ENCODE results near the gene WNT8B. TPM values are rescaled to one million over a fixed set of nuclear protein-coding genes. Genes with fewer than 3 reads are reported as not detected.

Gene WNT8B
- total RNA-seq, 1 donor from 2014 or later: not detected

- intact Hi-C loops (cut with micrococcal nuclease): no loop called here
- Histone ChIP-seq H3K9me3 (replicated peaks) (no peaks in the 10 kb centered on the region), H3K27ac (replicated peaks) (no peak overlapping the region), H3K27me3 (ENCODE audit: low read depth) (peaks cover 29% of the 10 kb centered on the region), H3K36me3 (peaks cover 41% of the 10 kb centered on the region), H3K4me3 (no peak overlapping the region), H3K4me1 (peaks cover 16% of the 10 kb centered on the region)
- TF ChIP-seq, protein P1, sequence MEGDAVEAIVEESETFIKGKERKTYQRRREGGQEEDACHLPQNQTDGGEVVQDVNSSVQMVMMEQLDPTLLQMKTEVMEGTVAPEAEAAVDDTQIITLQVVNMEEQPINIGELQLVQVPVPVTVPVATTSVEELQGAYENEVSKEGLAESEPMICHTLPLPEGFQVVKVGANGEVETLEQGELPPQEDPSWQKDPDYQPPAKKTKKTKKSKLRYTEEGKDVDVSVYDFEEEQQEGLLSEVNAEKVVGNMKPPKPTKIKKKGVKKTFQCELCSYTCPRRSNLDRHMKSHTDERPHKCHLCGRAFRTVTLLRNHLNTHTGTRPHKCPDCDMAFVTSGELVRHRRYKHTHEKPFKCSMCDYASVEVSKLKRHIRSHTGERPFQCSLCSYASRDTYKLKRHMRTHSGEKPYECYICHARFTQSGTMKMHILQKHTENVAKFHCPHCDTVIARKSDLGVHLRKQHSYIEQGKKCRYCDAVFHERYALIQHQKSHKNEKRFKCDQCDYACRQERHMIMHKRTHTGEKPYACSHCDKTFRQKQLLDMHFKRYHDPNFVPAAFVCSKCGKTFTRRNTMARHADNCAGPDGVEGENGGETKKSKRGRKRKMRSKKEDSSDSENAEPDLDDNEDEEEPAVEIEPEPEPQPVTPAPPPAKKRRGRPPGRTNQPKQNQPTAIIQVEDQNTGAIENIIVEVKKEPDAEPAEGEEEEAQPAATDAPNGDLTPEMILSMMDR (IDR thresholded peaks at IDR 0.05; ENCODE audit: borderline replicate concordance): no peak
- DNase-seq: no peak
Measured at GRCh38 chr10:100483876-100484666, 21.3 kb downstream of the WNT8B start.

DNA sequence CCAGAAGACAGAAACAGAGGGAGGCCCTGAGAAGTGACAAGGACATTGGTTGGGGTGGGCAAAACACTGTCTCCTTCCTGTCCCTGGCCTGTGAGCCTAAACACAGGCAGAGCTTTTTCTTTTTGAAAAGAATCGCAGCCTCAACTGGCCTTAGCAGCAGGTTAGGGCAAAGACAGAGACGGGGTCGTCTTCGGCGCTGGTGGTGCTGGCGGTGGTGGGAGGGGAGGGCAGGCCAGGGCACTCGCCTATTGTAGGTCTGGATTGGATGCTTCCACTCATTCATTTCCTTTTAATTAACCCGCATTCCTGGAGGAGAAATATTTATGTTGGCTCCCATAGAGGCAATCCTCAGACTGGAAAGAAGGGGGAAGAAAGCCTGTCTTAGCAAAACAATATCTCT, 22.6 kb downstream of the WNT8B start:
- Histone ChIP-seq H3K27ac (replicated peaks) (no peak overlapping the region), H3K27me3 (ENCODE audit: low read depth) (peaks cover 16% of the 10 kb centered on the region), H3K36me3 (peaks cover 54% of the 10 kb centered on the region), H3K4me1 (peaks cover 16% of the 10 kb centered on the region), H3K9me3 (replicated peaks) (no peaks in the 10 kb centered on the region), H3K4me3 (no peak overlapping the region)
- DNase-seq: no peak
- intact Hi-C loops (cut with micrococcal nuclease): no loop called here
- TF ChIP-seq, protein P1 (IDR thresholded peaks at IDR 0.05; ENCODE audit: borderline replicate concordance): no peak

- H3K27ac ChIP-seq (replicated peaks): no peak overlapping the region
- peaks cover 10% of the 10 kb centered on the region for H3K27me3 ChIP-seq (ENCODE audit: low read depth)
- no peak for DNase-seq
- H3K9me3 ChIP-seq (replicated peaks): no peaks in the 10 kb centered on the region
- H3K36me3 ChIP-seq: peaks cover 58% of the 10 kb centered on the region
- intact Hi-C loops (cut with micrococcal nuclease): no loop called here
- no peak overlapping the region for H3K4me3 ChIP-seq
- TF ChIP-seq, protein P1 (IDR thresholded peaks at IDR 0.05; ENCODE audit: borderline replicate concordance): no peak
- H3K4me1 ChIP-seq: peaks cover 16% of the 10 kb centered on the region
Measured at GRCh38 chr10:100485801-100486495, 23.1 kb downstream of the WNT8B start.

DNA sequence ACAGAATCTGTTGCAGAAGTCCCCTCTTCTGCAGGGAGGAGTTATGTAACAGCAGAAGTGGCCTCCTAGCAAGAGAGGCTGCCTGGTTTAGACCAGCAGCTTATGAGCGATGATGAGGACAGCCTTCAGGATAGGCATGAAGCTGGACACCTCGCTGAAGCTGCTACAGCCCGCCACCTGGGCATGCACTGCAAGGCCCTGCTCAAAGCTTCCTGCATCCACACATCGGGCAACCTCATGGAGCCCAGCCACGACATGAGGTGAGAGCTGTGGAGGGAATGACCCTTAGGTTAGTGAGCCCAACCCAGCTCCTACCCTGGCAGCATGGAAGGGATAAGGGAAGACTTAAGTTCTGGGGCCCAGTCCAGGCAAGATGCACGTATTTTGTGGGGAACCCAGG, 24.7 kb downstream of the WNT8B start:
- intact Hi-C loops (cut with micrococcal nuclease): no loop called here
- H3K9me3 ChIP-seq (replicated peaks): no peaks in the 10 kb centered on the region
- no peak overlapping the region for H3K4me3 ChIP-seq
- H3K27me3 ChIP-seq (ENCODE audit: low read depth): no peaks in the 10 kb centered on the region
- TF ChIP-seq, protein P1 (IDR thresholded peaks at IDR 0.05; ENCODE audit: borderline replicate concordance): no peak
- no peak for DNase-seq
- no peak overlapping the region for H3K27ac ChIP-seq (replicated peaks)
- H3K36me3 ChIP-seq: peaks cover 67% of the 10 kb centered on the region
- peaks cover 6% of the 10 kb centered on the region for H3K4me1 ChIP-seq

DNA sequence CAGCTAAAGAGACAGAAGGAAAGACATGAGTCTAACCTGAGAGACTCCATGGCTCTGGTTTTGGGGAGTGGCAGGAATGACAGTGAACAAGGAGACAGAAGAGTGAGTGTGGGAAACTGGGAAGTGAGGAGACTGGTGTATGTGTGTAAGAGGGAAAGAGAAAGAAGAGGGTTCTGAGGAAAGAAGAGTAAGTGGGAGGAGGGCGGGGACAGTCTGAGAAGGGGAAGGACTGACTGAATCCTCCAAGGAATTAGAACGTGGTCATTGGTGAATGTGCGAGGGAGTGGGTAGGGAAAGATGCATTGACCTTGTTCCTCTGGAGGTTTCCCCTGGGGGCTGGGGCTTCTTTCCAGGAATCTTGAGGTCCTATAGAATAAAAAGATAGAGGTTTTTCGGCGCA, 26.6 kb downstream of the WNT8B start:
- intact Hi-C loops (cut with micrococcal nuclease): no loop called here
- TF ChIP-seq, protein P1 (IDR thresholded peaks at IDR 0.05; ENCODE audit: borderline replicate concordance): no peak
- DNase-seq: no peak
- Histone ChIP-seq H3K4me1 (no peaks in the 10 kb centered on the region), H3K4me3 (no peak overlapping the region), H3K27me3 (ENCODE audit: low read depth) (no peaks in the 10 kb centered on the region), H3K9me3 (replicated peaks) (no peaks in the 10 kb centered on the region), H3K27ac (replicated peaks) (no peak overlapping the region), H3K36me3 (peaks cover 82% of the 10 kb centered on the region)

Measured in left ventricle myocardium inferior (tissue), 1 donor.